Measurements from ENCODE around the gene AGXT2.

AGXT2 gene

GRCh38 chr5:35012796-35013195, 35.0 kb downstream of the AGXT2 start:
- Histone ChIP-seq H3K27me3 (ENCODE audit: insufficient read depth, low read depth, severe bottlenecking) (peaks cover 61% of the 10 kb centered on the region), H3K9me3 (ENCODE audit: severe bottlenecking) (peaks cover 5% of the 10 kb centered on the region), H3K27ac (no peak overlapping the region), H3K36me3 (no peaks in the 10 kb centered on the region), H3K4me3 (ENCODE audit: low read depth, low read length) (no peak overlapping the region)
- TF ChIP-seq, protein P1, sequence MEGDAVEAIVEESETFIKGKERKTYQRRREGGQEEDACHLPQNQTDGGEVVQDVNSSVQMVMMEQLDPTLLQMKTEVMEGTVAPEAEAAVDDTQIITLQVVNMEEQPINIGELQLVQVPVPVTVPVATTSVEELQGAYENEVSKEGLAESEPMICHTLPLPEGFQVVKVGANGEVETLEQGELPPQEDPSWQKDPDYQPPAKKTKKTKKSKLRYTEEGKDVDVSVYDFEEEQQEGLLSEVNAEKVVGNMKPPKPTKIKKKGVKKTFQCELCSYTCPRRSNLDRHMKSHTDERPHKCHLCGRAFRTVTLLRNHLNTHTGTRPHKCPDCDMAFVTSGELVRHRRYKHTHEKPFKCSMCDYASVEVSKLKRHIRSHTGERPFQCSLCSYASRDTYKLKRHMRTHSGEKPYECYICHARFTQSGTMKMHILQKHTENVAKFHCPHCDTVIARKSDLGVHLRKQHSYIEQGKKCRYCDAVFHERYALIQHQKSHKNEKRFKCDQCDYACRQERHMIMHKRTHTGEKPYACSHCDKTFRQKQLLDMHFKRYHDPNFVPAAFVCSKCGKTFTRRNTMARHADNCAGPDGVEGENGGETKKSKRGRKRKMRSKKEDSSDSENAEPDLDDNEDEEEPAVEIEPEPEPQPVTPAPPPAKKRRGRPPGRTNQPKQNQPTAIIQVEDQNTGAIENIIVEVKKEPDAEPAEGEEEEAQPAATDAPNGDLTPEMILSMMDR (IDR thresholded peaks at IDR 0.05; ENCODE audit: low read depth, low read length), result no peak
- no peak for DNase-seq

- H3K36me3 ChIP-seq, result no peaks in the 10 kb centered on the region
- peaks cover 63% of the 10 kb centered on the region for H3K27me3 ChIP-seq (ENCODE audit: insufficient read depth, low read depth, severe bottlenecking)
- TF ChIP-seq, protein P1 (IDR thresholded peaks at IDR 0.05; ENCODE audit: low read depth, low read length), result no peak
These were observed 35.4 kb downstream of the AGXT2 start for GRCh38 chr5:35012365-35012764.

GRCh38 chr5:35010676-35011075, 37.1 kb downstream of the AGXT2 start:
- TF ChIP-seq, protein P1 (IDR thresholded peaks at IDR 0.05; ENCODE audit: low read depth, low read length), result no peak
- no peak for DNase-seq
- Histone ChIP-seq H3K9me3 (ENCODE audit: severe bottlenecking) (no peaks in the 10 kb centered on the region), H3K36me3 (no peaks in the 10 kb centered on the region), H3K4me3 (ENCODE audit: low read depth, low read length) (no peak overlapping the region), H3K27me3 (ENCODE audit: insufficient read depth, low read depth, severe bottlenecking) (peaks cover 65% of the 10 kb centered on the region), H3K27ac (no peak overlapping the region)

More at GRCh38 chr5:35012365-35012764, 35.4 kb downstream of the AGXT2 start:
- H3K27ac ChIP-seq, result no peak overlapping the region
- DNase-seq, result no peak
- H3K9me3 ChIP-seq (ENCODE audit: severe bottlenecking), result peaks cover 4% of the 10 kb centered on the region
- no peak overlapping the region for H3K4me3 ChIP-seq (ENCODE audit: low read depth, low read length)

GRCh38 chr5:35009657-35010056, 38.1 kb downstream of the AGXT2 start:
- TF ChIP-seq, protein P1 (IDR thresholded peaks at IDR 0.05; ENCODE audit: low read depth, low read length), result no peak
- no peak for DNase-seq

GRCh38 chr5:35009019-35009418, 38.7 kb downstream of the AGXT2 start:
- Histone ChIP-seq H3K9me3 (ENCODE audit: severe bottlenecking) (no peaks in the 10 kb centered on the region), H3K27me3 (ENCODE audit: insufficient read depth, low read depth, severe bottlenecking) (peaks cover 69% of the 10 kb centered on the region), H3K27ac (no peak overlapping the region), H3K36me3 (no peaks in the 10 kb centered on the region), H3K4me3 (ENCODE audit: low read depth, low read length) (no peak overlapping the region)
- no peak for DNase-seq
- TF ChIP-seq, protein P1 (IDR thresholded peaks at IDR 0.05; ENCODE audit: low read depth, low read length), result no peak

More at GRCh38 chr5:35009657-35010056, 38.1 kb downstream of the AGXT2 start:
- H3K4me3 ChIP-seq (ENCODE audit: low read depth, low read length), result no peak overlapping the region
- no peak overlapping the region for H3K27ac ChIP-seq
- peaks cover 66% of the 10 kb centered on the region for H3K27me3 ChIP-seq (ENCODE audit: insufficient read depth, low read depth, severe bottlenecking)
- no peaks in the 10 kb centered on the region for H3K36me3 ChIP-seq
- H3K9me3 ChIP-seq (ENCODE audit: severe bottlenecking), result no peaks in the 10 kb centered on the region

DNA sequence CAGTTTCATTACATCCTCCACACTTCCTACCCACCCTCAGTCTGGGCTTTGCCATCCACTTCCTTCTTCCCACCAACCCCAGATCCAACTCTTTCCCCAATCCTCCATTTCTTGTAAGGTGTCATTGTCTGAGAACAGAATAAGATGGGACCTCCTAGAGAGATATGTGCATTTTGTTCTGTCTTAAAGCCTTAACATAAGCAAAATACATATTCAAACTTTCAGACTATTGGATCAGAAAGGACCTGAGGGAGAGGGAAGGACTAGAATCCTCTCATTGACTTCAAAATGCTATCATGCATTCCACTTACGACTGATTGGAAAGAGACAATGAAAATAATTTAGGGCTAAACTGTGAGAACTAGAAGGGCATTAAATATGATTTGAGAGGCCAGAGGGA, 43.0 kb downstream of the AGXT2 start:
- TF ChIP-seq, protein P1 (IDR thresholded peaks at IDR 0.05; ENCODE audit: low read depth, low read length), result no peak

More for the DNA sequence above, 43.0 kb downstream of the AGXT2 start:
- H3K9me3 ChIP-seq (ENCODE audit: severe bottlenecking), result no peaks in the 10 kb centered on the region
- no peak overlapping the region for H3K4me3 ChIP-seq (ENCODE audit: low read depth, low read length)
- DNase-seq, result no peak
- no peak overlapping the region for H3K27ac ChIP-seq
- H3K36me3 ChIP-seq, result no peaks in the 10 kb centered on the region
- peaks cover 71% of the 10 kb centered on the region for H3K27me3 ChIP-seq (ENCODE audit: insufficient read depth, low read depth, severe bottlenecking)
